GM18502 (cell line): ENCODE measurements around the gene NAP1L4.

Source experiments
- ATAC-seq: cut with Tn5 transposase; IDR thresholded peaks from one replicate; pipeline ENCODE4 v1.9.1; 2021; ENCODE audit warnings: mild to moderate bottlenecking; ENCODE audit not compliant: unreplicated experiment, poor library complexity

The NAP1L4 gene

DNA sequence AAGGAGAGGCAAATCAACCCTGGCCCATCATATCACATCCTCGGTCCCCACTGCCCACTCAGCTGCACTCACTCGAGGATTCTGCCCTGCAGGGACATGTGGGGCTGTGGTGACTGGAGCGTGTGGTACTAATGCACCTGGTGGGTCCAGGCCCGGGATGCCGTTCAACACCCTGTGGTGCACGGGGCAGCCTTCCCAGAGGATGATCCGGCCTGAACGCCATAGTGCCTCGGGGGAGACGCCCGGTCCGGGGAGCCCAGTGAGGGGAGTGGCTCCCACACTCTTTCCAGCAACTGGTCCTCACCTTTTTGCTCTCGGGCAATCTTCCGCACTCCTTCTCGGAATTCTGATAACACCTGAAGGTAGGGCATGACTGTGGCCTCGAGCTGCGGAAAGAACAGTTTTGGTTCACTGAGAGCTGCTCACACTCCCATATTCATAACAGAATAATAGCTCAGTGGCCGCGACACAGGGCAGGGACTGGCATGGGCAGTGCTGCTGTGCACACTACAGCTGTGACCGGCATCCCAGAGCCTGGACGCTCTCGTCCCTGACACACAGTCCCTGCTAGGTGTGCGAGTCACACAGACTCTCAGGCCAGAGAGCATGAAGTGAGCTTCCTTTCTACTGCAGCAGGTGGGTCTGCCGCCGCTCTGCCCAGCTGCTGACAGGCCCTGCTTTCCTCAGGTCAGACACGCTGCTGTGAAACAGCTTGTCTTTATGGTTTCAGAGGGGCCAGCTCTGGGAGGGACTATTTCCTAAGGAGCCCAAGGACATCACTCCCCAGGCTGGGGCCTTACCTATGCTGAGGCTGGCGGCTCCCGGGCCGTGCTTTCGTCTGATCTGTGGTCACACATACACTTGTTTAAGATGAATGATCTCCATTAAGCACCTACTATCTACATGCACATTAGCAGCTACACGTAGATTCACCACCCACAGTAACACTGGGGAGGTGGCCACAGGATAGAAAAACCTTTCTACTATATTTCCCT lies 20.1 kb upstream of the NAP1L4 start:
- ATAC-seq: no peak

DNA sequence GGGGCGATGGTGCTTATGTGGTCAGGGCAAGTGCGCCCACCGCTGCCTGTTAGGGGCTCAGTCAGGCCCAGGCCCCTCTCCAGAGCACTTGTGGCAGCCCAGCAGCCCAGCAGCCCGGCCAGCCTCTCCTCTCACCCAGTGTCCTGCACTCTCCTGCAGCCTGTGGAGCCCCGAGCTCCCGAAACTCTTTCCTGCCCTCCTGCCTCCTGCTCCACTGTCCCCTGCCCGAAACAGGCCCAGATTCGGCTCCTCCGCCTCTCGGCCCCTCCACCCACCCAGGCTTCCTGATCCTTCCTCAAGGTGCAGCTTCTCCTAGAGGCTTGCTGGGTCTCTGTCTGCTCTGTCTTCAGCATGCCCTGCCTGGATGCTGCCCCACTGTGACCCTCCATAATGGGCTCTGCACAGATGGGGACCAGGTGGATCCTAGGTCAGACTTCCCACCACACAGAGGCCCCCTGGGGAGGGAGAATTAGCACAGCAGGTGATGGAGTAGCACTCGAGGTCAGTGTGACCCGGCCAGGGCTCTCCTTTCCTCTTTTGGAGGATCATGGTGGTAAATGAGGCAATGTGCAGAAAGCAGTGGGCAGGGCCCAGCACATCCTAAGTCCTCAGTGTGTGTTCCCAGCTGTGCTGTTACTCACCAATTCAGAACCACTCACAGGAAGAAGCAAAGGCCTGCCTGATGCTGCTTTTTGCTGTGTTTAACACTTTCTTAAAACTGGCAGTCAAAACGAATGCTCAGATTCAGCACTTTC lies 18.6 kb upstream of the NAP1L4 start:
- ATAC-seq: no peak

DNA sequence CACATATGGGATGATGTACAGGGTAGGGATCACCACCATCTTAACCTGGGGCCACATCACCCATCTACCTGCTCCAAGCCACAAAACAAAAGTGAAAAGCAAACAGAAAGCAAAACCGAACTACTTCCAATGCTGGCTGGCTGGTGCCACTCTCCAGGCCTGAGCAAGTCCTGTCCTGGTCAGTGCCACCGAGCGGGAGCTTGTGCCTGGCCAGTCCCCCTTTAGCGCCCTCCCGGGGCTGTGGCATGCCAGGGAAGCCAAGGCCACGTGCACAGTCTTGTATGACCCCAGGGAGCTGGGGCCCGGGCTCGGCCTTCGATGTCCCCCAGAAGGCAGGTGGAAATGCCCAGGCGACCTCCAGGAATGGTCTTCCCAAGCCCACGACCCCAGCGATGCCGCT lies 17.9 kb upstream of the NAP1L4 start:
- ATAC-seq: no peak

DNA sequence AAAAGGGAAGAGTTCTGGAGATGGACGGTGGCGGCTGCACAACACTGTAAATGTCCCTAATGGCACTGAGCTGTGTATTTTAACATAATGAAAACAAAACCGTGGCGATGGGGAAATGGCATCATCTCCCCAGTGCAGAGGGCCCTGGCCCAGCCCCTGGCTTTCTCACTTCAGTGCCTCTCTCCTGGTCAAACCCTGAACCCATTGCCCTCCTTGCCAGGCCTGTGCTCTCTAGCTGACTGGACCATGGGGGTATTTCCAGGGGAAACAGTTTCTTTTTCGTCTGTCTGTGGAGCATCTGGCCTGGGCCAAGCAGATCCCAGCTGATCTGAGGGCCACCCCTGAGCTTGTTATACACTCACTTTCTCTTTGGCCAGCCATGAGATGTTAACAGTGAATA lies 17.4 kb upstream of the NAP1L4 start:
- no peak for ATAC-seq

GRCh38 chr11:3008746-3009336 lies 16.7 kb upstream of the NAP1L4 start:
- no peak for ATAC-seq

DNA sequence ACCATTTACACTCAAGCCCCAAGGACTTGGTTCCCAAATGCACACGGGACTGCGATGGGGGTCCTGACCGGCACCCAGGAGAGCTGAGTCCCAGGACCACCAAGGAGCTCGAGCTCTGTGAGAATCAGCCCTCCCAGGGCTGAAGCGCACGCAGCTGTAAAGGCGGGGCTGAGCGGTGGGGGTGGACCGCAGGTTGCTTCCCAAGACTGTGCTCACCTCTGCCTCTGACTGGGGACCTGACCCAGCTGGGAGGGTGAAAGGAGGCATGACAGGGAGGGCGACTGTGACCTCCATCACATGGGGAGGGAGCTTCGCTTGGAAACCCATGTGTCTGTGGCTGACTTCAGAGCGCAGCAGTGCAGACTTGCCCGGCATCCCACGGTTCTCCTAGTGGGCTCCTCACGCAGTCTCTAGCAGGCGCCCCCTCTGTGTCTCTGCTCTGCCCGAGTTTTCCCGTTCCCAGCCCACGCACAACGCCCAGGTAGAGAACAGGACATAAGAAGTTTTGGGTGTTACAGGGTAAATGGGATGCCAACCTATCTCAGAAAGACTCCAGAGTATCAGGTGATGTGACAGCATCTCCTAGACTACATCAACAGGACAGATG lies 15.4 kb upstream of the NAP1L4 start:
- ATAC-seq: no peak

GRCh38 chr11:3006505-3007260 lies 14.6 kb upstream of the NAP1L4 start:
- no peak for ATAC-seq

- ATAC-seq: no peak
These were observed 12.4 kb upstream of the NAP1L4 start for GRCh38 chr11:3004481-3004880.

DNA sequence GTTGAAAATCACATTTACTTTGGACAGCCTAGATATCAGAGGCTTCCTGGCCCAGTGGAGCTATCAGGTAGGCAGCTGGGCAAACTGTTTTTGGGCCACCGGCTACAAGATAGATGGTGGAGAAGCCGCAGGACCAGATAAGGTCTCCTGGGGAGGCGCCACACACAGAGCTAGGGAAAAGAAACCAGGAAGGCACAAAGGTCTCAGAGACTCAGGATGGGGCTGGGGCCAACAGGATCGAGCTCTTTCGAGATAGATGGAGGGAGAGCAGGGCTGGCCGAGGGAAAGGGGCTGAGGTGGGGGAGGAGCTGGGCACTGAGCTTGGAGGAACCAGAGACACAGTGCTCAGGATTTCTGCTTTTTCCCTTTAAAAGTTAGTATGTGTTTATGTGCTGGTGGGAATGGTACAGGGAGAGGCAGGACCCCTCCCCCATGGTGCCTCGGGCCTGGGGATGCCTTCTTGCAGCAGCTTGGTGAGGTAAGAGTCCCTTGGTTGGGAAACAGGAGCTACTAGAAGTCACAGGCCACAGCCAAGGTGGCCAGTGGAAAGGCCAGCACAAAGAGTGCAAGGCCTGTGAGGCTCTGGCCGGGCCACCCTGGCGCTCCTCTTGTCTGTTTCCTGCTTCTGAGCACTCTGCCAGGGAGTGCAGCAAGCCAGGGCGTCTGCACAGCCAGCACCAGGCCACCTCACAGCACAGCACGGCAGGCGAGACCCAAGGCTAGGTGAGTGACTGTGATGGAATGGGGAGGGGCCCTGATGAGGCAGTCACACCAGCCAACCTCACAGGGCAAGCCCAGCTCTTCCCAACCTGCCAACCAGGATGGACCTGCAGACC lies 11.5 kb upstream of the NAP1L4 start:
- ATAC-seq: no peak

DNA sequence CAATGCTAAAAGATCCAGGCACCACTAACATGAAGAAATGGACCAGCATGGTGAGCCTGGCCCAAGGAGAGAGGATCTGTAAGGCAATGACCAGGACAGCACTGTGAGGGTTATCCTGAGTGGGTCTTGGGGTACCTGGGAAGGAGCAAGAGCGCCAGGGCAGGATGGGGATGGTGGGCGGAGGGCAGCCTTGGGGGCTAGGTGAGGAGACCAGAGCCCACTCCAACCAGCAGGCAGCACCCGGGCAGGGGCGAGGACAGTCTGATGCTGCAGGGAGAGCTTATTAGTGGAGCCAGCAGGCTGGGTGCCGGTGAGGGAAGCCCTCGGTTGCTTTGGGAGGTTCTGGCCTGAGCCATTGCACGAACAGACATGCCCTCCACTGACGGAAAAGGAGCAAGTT lies 10.7 kb upstream of the NAP1L4 start:
- ATAC-seq: no peak

DNA sequence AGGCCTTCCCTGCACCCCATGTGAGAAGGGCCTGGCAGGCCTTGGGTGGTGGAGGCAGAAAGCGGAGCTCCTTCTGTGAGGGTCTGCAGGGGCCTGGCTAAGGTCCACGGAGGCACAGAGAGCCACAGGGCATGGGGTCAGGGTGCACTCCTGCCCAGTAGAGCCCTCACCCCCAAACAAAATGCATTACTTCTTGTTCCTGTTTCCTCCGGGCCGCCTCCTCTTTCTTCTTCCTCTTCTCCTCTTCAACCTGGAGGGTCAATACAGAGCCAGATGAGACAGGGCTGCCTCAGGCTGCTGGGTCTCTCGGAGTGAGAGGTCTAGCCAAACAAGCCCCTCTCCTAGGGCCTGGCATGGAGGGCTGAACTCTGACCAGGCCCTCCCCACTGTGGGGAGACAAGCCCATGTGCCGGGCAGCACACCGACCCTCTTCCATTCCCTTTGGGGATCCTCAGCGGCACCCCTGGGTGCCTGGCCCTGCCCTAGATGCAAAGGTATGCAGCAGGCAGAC lies 10.3 kb upstream of the NAP1L4 start:
- no peak for ATAC-seq

GRCh38 chr11:3001496-3001895 lies 9.4 kb upstream of the NAP1L4 start:
- ATAC-seq: no peak

- ATAC-seq: no peak
These were observed 8.2 kb upstream of the NAP1L4 start for GRCh38 chr11:3000032-3000961.

GRCh38 chr11:2999464-2999998 lies 7.4 kb upstream of the NAP1L4 start:
- ATAC-seq: no peak

DNA sequence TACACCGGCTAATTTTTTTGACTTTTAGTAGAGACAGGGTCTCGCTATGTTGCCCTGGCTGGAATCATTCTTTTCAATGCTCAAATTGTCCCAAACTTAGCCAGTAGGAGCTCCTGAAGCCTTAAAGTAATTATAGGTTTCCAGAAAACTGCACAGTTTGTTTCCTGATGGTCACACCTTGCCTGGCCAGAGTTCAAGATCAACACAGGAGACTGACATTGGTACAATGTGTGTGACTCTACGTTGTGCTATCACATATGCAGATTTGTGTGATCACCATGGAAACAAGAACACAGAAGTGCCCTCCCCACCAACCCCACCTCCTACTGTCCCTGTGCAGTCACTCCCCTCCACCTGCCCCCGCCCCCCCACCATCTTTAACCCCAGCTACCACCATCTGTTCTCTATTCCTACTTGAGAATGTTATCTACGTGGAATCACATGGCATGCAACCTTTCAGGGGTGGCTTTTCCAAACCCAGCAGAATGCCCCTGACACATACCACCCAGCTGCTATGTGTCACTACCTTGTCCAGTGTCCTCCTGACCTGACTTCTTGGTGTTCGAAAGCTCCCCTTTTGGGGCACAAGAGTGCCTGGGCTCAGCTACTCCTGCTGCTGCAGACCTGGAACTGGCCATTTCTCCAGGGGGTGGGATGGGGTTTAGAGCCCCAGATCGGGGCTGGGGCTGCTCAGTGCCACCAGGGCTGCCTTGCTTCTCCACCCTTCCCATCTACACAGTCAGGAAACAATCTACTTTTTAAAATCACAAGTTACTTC lies 6.1 kb upstream of the NAP1L4 start:
- ATAC-seq: no peak

- no peak for ATAC-seq
These were observed 5.3 kb upstream of the NAP1L4 start for GRCh38 chr11:2997406-2997805.

DNA sequence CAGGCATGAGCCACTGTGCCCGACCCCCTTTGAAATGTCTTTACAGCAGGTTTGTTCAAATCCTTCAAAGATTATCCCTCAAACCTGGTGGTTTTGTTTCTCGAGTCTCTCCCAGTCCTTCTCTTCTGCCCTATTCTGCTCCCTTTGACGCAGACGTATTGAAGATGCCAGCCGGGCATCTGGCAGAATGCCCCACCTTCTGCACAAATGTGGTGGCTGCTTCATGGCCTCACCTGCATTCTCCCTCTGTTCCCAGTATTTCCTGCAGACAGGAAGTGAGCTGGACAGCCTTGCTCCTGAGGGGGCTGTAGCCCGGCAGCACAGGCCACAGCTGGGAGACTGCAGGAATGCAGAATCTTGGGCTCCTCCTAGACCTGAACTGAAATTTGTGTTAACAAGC lies 4.8 kb upstream of the NAP1L4 start:
- no peak for ATAC-seq
